DND-41 (cell line): ENCODE results near the gene CFAP251.

ENCODE experiments used
- EZH2 ChIP-seq: IDR thresholded peaks from 3 replicates; pipeline ENCODE4 v1.6.1; 2012; ENCODE audit warnings: borderline replicate concordance, low read depth, mild to moderate bottlenecking, moderate library complexity, low read length, inconsistent platforms; ENCODE audit not compliant: severe bottlenecking
- TF ChIP-seq, protein P1 (sequence below): IDR thresholded peaks from 2 replicates; pipeline ENCODE4 v1.5.1; 2012; ENCODE audit warnings: borderline replicate concordance, low read length, moderate library complexity, mild to moderate bottlenecking; ENCODE audit not compliant: poor library complexity, severe bottlenecking; ENCODE audit errors: extremely low read depth

DNA sequence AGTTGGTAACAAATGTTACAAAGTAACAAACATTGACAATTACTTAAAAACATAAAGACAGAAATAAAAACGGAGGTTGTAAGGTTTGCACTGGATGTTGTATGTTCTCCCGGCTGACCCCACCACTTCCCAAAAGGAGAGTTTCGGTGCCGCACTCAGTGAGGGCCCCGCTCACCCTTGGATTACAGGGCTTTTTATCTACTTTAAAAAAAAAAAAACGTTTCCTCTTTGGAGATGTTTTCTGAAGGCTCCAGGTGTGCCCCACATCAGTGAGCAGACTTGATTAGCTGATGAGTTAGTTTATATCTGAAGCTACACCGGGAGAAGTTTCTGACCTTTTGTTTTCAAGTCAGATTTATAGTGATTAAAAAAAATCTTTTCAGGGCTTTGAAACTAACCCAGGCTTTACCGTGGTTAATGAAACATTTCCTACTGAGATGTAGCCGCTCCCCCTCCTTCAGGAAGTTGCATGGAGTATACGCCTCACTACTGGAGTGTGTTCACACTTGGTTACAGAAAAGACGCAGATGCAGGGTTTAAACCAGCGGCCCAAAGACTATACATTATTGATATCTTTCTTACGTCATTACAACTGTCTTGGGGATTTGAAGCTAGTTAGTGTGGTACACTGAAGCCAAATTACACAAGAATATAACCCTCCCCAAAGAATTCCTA lies 65.3 kb downstream of the CFAP251 start:
- TF ChIP-seq, protein P1, sequence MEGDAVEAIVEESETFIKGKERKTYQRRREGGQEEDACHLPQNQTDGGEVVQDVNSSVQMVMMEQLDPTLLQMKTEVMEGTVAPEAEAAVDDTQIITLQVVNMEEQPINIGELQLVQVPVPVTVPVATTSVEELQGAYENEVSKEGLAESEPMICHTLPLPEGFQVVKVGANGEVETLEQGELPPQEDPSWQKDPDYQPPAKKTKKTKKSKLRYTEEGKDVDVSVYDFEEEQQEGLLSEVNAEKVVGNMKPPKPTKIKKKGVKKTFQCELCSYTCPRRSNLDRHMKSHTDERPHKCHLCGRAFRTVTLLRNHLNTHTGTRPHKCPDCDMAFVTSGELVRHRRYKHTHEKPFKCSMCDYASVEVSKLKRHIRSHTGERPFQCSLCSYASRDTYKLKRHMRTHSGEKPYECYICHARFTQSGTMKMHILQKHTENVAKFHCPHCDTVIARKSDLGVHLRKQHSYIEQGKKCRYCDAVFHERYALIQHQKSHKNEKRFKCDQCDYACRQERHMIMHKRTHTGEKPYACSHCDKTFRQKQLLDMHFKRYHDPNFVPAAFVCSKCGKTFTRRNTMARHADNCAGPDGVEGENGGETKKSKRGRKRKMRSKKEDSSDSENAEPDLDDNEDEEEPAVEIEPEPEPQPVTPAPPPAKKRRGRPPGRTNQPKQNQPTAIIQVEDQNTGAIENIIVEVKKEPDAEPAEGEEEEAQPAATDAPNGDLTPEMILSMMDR, result no peak
- TF ChIP-seq EZH2, result no peak
